ENCODE measurements around the gene FADS3. TPM values are rescaled to one million over a fixed set of nuclear protein-coding genes. Genes with fewer than 3 reads are reported as not detected.

The FADS3 gene
- total and polyA plus RNA-seq, 2 of the 13 experiments (the other 11 are each of a cell fraction or from before 2014, with no cell fraction given), result 13.4 to 23.2 TPM

DNA sequence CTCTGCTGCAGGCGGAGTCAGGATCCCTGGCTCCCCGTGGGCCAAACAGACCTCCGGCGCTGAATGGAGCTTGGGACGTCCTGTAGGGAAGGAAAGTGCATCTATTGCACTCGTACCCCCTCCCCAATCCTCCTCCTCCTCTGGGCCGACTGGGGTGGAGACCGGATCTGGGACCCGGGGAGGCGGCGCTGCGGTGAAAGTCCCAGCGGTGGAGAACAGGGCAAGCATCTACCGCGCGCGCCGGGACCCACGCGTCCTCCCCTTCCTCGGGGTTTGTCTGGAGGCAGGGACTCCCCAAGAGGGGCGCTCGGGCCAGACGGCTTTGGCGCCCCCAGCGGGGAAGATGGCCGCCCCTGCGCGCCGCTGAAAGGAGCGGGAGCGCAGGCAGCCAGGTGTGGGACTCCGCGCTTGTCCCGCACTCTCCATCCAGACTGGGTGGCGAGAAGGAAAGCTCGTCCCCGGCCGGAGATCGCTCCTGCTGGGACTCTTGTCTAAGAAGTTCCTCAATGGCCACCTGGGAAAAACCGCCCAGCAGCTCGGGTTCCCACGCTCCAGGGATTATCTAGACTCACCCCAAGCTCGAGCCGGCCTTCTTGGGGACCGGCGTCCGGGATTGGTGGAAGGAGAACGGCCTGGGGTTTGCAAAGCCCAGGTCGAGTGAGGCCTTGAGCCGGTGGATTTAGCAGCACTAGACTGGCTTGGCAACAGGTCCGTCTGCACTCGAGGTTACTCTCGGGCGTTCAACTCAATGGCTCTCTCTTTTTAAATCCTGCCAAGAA, 62.5 kb downstream of the FADS3 start (continued):
- TF ChIP-seq ZNF382 (CRISPR knock-in tag; IDR thresholded peaks at IDR 0.05; ENCODE audit: borderline replicate concordance) (no peak), ZNF234 (CRISPR knock-in tag; conservative IDR thresholded peaks at IDR 0.05) (peak; percentile 22; the same call in 1 of the 2 replicates), ZNF652 (CRISPR knock-in tag; IDR thresholded peaks at IDR 0.05; ENCODE audit: borderline replicate concordance, low read depth) (no peak), TCF7 (IDR thresholded peaks at IDR 0.05; ENCODE audit: low read depth) (no peak), NFIC (IDR thresholded peaks at IDR 0.05; ENCODE audit: low read length) (no peak), SRSF9 (IDR thresholded peaks at IDR 0.05; ENCODE audit: borderline replicate concordance, insufficient read depth, low read depth, low read length, poor library complexity, severe bottlenecking) (no peak), NFE2L1 (CRISPR knock-in tag; IDR thresholded peaks at IDR 0.05; ENCODE audit: borderline replicate concordance) (no peak), DPF2 (CRISPR knock-in tag; IDR thresholded peaks at IDR 0.05; ENCODE audit: borderline replicate concordance, low read depth) (no peak), IKZF4 (CRISPR knock-in tag; IDR thresholded peaks at IDR 0.05; ENCODE audit: borderline replicate concordance, low read depth, not compliant biosample characterization) (peak; percentile 22), ZNF605 (CRISPR knock-in tag; IDR thresholded peaks at IDR 0.05) (no peak)
- TF ChIP-seq, protein P1, sequence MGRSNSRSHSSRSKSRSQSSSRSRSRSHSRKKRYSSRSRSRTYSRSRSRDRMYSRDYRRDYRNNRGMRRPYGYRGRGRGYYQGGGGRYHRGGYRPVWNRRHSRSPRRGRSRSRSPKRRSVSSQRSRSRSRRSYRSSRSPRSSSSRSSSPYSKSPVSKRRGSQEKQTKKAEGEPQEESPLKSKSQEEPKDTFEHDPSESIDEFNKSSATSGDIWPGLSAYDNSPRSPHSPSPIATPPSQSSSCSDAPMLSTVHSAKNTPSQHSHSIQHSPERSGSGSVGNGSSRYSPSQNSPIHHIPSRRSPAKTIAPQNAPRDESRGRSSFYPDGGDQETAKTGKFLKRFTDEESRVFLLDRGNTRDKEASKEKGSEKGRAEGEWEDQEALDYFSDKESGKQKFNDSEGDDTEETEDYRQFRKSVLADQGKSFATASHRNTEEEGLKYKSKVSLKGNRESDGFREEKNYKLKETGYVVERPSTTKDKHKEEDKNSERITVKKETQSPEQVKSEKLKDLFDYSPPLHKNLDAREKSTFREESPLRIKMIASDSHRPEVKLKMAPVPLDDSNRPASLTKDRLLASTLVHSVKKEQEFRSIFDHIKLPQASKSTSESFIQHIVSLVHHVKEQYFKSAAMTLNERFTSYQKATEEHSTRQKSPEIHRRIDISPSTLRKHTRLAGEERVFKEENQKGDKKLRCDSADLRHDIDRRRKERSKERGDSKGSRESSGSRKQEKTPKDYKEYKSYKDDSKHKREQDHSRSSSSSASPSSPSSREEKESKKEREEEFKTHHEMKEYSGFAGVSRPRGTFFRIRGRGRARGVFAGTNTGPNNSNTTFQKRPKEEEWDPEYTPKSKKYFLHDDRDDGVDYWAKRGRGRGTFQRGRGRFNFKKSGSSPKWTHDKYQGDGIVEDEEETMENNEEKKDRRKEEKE (IDR thresholded peaks at IDR 0.05), result no peak
- TF ChIP-seq, protein P2, sequence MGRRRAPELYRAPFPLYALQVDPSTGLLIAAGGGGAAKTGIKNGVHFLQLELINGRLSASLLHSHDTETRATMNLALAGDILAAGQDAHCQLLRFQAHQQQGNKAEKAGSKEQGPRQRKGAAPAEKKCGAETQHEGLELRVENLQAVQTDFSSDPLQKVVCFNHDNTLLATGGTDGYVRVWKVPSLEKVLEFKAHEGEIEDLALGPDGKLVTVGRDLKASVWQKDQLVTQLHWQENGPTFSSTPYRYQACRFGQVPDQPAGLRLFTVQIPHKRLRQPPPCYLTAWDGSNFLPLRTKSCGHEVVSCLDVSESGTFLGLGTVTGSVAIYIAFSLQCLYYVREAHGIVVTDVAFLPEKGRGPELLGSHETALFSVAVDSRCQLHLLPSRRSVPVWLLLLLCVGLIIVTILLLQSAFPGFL (CRISPR knock-in tag; IDR thresholded peaks at IDR 0.05), result no peak
- TF ChIP-seq, protein P3, sequence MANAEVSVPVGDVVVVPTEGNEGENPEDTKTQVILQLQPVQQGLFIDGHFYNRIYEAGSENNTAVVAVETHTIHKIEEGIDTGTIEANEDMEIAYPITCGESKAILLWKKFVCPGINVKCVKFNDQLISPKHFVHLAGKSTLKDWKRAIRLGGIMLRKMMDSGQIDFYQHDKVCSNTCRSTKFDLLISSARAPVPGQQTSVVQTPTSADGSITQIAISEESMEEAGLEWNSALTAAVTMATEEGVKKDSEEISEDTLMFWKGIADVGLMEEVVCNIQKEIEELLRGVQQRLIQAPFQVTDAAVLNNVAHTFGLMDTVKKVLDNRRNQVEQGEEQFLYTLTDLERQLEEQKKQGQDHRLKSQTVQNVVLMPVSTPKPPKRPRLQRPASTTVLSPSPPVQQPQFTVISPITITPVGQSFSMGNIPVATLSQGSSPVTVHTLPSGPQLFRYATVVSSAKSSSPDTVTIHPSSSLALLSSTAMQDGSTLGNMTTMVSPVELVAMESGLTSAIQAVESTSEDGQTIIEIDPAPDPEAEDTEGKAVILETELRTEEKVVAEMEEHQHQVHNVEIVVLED (CRISPR knock-in tag; IDR thresholded peaks at IDR 0.05; ENCODE audit: borderline replicate concordance), result no peak
- TF ChIP-seq, protein P4, sequence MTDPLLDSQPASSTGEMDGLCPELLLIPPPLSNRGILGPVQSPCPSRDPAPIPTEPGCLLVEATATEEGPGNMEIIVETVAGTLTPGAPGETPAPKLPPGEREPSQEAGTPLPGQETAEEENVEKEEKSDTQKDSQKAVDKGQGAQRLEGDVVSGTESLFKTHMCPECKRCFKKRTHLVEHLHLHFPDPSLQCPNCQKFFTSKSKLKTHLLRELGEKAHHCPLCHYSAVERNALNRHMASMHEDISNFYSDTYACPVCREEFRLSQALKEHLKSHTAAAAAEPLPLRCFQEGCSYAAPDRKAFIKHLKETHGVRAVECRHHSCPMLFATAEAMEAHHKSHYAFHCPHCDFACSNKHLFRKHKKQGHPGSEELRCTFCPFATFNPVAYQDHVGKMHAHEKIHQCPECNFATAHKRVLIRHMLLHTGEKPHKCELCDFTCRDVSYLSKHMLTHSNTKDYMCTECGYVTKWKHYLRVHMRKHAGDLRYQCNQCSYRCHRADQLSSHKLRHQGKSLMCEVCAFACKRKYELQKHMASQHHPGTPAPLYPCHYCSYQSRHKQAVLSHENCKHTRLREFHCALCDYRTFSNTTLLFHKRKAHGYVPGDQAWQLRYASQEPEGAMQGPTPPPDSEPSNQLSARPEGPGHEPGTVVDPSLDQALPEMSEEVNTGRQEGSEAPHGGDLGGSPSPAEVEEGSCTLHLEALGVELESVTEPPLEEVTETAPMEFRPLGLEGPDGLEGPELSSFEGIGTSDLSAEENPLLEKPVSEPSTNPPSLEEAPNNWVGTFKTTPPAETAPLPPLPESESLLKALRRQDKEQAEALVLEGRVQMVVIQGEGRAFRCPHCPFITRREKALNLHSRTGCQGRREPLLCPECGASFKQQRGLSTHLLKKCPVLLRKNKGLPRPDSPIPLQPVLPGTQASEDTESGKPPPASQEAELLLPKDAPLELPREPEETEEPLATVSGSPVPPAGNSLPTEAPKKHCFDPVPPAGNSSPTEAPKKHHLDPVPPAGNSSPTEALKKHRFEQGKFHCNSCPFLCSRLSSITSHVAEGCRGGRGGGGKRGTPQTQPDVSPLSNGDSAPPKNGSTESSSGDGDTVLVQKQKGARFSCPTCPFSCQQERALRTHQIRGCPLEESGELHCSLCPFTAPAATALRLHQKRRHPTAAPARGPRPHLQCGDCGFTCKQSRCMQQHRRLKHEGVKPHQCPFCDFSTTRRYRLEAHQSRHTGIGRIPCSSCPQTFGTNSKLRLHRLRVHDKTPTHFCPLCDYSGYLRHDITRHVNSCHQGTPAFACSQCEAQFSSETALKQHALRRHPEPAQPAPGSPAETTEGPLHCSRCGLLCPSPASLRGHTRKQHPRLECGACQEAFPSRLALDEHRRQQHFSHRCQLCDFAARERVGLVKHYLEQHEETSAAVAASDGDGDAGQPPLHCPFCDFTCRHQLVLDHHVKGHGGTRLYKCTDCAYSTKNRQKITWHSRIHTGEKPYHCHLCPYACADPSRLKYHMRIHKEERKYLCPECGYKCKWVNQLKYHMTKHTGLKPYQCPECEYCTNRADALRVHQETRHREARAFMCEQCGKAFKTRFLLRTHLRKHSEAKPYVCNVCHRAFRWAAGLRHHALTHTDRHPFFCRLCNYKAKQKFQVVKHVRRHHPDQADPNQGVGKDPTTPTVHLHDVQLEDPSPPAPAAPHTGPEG (CRISPR knock-in tag; IDR thresholded peaks at IDR 0.05), result no peak
